Effector memory CD4-positive, alpha-beta T cell (primary cell): ENCODE data around the gene ILDR2.

Source experiments
- DNase-seq, 3 donors: peaks; one replicate each; pipeline ENCODE4 v3.0.0-alpha.2; 2020
- H3K27ac ChIP-seq: 2 replicates; pipeline ENCODE4 v1.7.0; 2013; ENCODE audit warnings: mild to moderate bottlenecking, low read length, moderate library complexity; ENCODE audit not compliant: insufficient read depth, poor library complexity, severe bottlenecking
- H3K27me3 ChIP-seq: replicated peaks from 2 replicates; pipeline ENCODE4 v1.7.0; 2013; ENCODE audit warnings: mild to moderate bottlenecking, low read length; ENCODE audit not compliant: insufficient read depth, control insufficient read depth, poor library complexity, severe bottlenecking
- H3K36me3 ChIP-seq: 2 replicates; pipeline ENCODE4 v1.7.0; 2013; ENCODE audit warnings: mild to moderate bottlenecking, low read length, moderate library complexity; ENCODE audit not compliant: control insufficient read depth, insufficient read depth
- H3K4me1 ChIP-seq: 2 replicates; pipeline ENCODE4 v1.7.0; 2013; ENCODE audit warnings: low read length, mild to moderate bottlenecking; ENCODE audit not compliant: control insufficient read depth, insufficient read depth, poor library complexity, severe bottlenecking
- H3K4me3 ChIP-seq: 2 replicates; pipeline ENCODE4 v1.7.0; 2013; ENCODE audit warnings: low read length, low read depth, mild to moderate bottlenecking; ENCODE audit not compliant: insufficient read depth, poor library complexity, severe bottlenecking
- H3K9me3 ChIP-seq: 2 replicates; pipeline ENCODE4 v1.7.0; 2013; ENCODE audit warnings: mild to moderate bottlenecking, low read length, moderate library complexity; ENCODE audit not compliant: control insufficient read depth

The ILDR2 gene

DNA sequence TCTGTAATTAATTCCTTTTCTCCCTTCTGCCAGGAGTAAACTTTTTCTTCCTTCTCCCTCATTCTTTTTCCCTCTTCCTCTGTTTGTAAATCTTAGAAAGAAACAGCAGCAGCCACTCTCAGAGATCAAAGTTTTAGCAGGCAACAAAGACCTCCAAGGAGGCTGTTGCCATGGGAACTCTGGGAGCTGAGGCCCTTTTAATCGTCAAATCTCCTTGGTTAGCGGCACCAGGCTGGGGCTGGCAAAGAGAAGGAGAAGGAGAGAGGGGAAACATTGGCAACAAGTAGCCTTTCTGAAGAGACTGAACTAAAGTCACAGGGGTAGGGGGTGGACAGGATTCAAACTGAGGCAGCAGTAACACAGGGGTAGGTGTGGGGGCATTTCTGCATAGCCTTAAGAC is 25.2 kb downstream of the ILDR2 start:
- Histone ChIP-seq H3K27ac (no peak overlapping the region), H3K4me1 (no peaks in the 10 kb centered on the region), H3K4me3 (no peak overlapping the region), H3K27me3 (peaks cover 6% of the 10 kb centered on the region), H3K36me3 (no peaks in the 10 kb centered on the region), H3K9me3 (no peaks in the 10 kb centered on the region)
- DNase-seq, result no peak

DNA sequence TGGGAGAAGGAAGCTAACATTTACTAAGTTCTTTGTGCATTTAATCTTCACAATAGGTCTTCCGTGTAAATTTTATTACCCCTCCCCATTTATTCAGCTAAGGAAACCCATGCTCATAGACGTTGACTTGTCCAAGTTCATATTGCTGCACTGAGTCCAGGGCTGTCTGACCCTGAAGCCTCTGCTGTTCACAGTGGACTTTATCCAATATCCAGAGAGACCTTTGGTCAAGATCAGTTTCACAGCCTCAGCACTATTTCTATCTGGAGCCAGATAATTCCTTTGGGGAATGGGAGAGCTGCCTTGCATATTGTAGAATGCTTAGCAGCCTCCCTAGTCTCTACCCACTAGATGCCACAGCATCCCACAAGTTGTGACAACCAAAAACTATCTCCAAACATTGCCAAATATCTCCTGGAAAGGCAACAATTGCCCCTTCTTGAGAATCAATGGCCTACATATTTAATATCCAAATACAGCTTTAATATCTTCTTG is 26.4 kb downstream of the ILDR2 start:
- Histone ChIP-seq H3K36me3 (no peaks in the 10 kb centered on the region), H3K27me3 (peaks cover 6% of the 10 kb centered on the region), H3K4me3 (no peak overlapping the region), H3K27ac (no peak overlapping the region), H3K9me3 (no peaks in the 10 kb centered on the region), H3K4me1 (no peaks in the 10 kb centered on the region)
- no peak for DNase-seq

DNA sequence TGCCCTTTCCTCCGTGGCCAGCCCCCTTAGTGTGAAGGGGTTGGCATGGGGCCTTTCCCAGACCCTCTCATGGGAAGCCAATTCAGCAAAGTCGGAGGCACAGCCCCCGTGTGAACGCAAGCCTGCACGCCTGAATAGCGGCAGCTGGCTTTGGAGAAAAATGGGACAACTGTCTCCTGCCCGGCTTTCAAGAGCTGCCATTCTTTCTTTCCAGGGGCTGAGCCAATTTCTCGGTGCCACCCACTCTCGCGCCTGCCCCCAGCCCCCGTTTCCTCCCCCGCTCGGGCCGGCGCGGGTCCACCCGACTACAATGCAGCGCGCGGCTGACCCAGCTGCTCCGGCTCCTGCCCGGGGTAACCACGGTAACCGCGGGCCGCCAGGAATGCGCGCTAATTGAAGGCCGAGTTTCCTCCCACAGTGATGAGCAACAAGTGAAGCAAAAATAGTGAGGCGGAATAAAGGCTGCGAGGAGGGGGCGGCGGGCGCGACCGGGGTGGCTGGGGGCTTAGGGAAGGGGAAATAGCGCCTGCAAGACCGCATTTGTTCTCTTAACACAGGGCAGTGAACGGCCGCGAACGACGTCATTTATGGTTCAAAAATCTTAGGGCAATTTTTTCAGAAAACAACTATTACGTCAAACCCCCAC is 27.8 kb downstream of the ILDR2 start:
- Histone ChIP-seq H3K36me3 (no peaks in the 10 kb centered on the region), H3K4me1 (no peaks in the 10 kb centered on the region), H3K4me3 (no peak overlapping the region), H3K9me3 (no peaks in the 10 kb centered on the region), H3K27ac (no peak overlapping the region), H3K27me3 (peaks cover 6% of the 10 kb centered on the region)
- DNase-seq, result no peak

DNA sequence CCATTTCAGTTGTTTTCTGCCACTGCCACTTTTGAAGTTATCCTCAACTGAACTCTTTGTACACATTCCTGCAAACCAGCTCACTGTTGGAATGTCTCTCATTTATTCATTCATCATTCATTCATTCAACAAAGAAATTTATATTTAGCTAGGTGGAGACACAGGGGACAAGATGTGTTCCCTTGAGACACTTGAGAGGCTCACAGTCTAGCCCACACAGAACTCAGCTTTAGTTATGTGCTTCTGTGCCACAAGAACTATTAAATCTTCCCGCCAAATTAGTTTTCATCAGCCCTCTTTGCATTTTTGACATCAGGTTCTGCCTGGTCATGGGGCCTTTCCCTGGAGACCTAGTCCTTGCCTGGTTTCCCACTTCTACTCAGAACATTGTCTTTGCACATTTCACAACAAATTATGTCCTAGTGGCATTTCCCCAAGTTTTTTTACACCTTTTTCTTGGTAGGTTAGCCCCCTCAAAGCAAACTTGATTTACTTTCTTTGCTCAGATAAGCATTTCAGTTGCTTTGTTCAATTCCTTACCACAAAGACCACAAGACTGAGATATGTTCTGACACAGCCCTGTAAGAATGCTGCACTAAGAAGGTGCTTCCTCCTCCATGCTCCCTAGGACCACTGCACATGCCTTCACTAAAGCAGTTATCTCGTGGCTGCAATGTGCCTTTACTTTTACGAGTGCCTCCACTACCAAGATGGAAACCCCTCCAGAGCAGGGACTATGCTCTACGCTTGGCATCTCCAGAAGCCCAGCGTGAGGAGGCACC is 31.0 kb downstream of the ILDR2 start:
- Histone ChIP-seq H3K36me3 (no peaks in the 10 kb centered on the region), H3K27ac (no peak overlapping the region), H3K27me3 (peaks cover 3% of the 10 kb centered on the region), H3K4me3 (no peak overlapping the region), H3K9me3 (no peaks in the 10 kb centered on the region), H3K4me1 (no peaks in the 10 kb centered on the region)
- DNase-seq, result no peak

DNA sequence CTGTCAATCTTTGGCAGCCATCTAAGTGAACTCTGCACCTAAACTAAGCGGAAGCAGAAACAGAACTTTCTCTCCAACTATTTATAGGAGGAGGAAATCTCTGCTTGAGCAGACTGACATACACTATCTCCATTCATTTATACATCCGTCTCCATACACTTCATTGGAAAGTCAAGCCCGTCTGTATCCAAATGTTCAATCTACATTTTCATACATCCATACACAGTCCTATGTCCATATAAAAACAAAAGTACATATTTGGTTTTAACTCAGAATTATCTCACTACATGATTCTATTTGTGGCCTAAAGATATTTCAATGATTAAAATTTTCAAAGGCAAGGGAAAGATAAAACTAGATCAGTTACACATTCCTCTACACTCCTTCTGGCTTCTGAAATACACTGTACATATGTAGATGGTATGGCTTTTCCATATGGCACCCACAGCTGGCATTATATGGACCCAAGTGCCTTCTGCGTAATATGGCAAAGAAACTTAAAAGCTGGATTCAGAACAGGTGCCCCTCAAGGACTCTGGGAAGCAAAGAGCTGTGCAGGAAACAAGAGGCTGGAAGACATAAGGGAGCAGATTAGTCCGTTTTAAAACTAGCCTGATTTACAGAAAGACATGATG is 35.5 kb downstream of the ILDR2 start:
- Histone ChIP-seq H3K9me3 (no peaks in the 10 kb centered on the region), H3K4me3 (no peak overlapping the region), H3K4me1 (no peaks in the 10 kb centered on the region), H3K27me3 (no peaks in the 10 kb centered on the region), H3K36me3 (no peaks in the 10 kb centered on the region), H3K27ac (no peak overlapping the region)
- no peak for DNase-seq

DNA sequence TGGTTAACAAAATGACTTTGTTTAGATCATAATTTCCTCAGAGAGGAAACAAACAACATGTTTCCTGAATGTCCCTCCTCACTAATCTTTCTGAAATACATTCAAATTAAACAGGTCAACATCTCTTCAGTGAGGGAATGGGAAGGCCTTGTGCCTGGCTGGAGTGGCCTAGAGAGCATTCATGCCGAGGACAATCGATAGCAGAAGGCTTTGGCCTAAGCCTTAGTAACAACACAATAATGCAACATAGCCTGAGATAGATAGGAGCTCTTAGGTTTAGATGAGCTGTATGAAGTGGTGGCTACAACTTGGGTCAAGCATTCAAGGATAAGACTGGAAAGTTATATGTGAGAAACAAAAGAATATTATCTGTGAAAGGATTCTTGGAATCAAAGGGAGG is 37.4 kb downstream of the ILDR2 start:
- H3K27ac ChIP-seq, result no peak overlapping the region
- H3K9me3 ChIP-seq, result no peaks in the 10 kb centered on the region
- no peaks in the 10 kb centered on the region for H3K4me1 ChIP-seq
- no peak overlapping the region for H3K4me3 ChIP-seq
- no peak for DNase-seq
- no peaks in the 10 kb centered on the region for H3K36me3 ChIP-seq
- H3K27me3 ChIP-seq, result no peaks in the 10 kb centered on the region

DNA sequence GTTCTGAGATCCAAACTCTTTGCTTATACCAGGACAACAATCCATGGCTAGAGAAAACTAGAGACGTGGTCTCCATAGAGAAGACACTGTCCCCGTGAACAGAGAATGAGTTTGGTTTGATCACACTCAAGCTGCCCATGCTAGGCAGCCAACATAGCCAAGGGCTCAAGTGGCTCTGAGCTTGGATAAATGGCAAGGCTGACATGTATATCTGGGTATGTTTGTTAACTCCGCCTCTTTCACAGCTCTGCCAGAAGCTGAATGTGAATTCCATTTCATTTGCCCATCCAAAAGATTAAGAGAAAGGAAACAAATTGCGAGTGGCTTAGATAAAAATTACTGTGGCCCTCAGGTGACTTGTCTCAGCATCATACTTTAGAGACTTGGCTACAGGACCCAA is 38.0 kb downstream of the ILDR2 start:
- no peak for DNase-seq
- H3K4me1 ChIP-seq, result no peaks in the 10 kb centered on the region
- H3K27ac ChIP-seq, result no peak overlapping the region
- H3K9me3 ChIP-seq, result no peaks in the 10 kb centered on the region
- no peaks in the 10 kb centered on the region for H3K27me3 ChIP-seq
- no peaks in the 10 kb centered on the region for H3K36me3 ChIP-seq
- H3K4me3 ChIP-seq, result no peak overlapping the region

DNA sequence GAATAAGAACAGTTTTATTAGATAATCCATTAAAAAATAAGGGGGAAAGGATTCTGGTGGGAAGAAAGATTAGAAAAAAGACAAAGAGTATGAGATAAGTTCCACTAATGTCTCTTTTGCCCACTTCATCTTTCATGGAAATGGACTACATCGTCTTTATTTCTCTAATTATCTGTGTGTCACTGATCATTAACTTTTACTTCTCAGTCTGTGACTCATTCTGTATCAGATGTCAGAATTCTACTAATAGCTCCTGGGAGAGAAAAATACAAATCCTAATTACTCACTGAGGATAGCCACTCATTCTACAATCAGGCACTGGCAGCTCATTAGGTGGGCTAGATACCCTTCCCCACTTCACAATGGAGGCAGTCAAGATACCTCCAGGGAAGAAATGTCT is 41.7 kb downstream of the ILDR2 start:
- no peaks in the 10 kb centered on the region for H3K9me3 ChIP-seq
- no peak overlapping the region for H3K4me3 ChIP-seq
- H3K36me3 ChIP-seq, result no peaks in the 10 kb centered on the region
- no peaks in the 10 kb centered on the region for H3K4me1 ChIP-seq
- H3K27me3 ChIP-seq, result no peaks in the 10 kb centered on the region
- H3K27ac ChIP-seq, result no peak overlapping the region
- DNase-seq, result no peak

DNA sequence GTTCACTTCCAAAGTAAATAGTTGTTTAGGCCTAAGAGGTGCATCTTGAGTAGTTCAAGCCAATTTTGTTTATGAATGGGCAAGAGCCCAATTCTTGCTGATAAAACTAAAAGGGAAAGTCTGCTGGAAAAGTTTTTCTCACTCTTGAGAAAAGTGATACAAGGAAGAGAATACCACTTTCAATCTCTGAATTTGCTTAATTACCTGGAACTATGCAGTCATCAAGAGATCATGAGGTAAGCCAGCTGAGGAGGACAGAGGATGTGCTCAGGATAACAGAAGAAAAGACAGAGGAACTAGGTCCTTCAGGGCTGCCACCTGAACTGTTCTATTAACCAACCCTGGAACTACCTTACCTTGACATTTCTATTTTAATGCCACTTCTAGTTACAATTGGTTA is 42.2 kb downstream of the ILDR2 start:
- Histone ChIP-seq H3K4me3 (no peak overlapping the region), H3K9me3 (no peaks in the 10 kb centered on the region), H3K27ac (no peak overlapping the region), H3K36me3 (no peaks in the 10 kb centered on the region), H3K27me3 (no peaks in the 10 kb centered on the region), H3K4me1 (no peaks in the 10 kb centered on the region)
- no peak for DNase-seq

DNA sequence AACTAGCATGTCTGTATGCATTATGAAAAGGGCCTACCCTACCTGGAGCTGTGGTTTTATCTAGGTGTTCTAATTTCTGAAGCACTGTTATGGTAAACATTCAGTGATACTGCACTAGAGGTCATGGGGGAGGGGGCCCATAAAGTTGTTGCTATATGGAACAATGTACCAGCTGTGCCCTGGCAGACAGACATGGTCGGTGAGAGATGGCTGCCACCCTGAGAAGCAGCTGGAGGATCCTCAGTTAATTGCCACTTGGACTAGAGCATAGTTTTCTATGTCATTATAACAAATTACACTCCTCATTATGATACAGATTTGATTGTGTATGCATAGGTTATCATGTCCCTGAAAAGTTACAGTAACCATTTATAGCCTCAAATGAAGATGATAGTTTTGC is 45.4 kb downstream of the ILDR2 start:
- no peaks in the 10 kb centered on the region for H3K4me1 ChIP-seq
- no peaks in the 10 kb centered on the region for H3K36me3 ChIP-seq
- no peak overlapping the region for H3K27ac ChIP-seq
- no peak for DNase-seq
- no peak overlapping the region for H3K4me3 ChIP-seq
- H3K9me3 ChIP-seq, result no peaks in the 10 kb centered on the region
- no peaks in the 10 kb centered on the region for H3K27me3 ChIP-seq
